ENCODE results near the gene EWSR1. TPM values are rescaled to one million over a fixed set of nuclear protein-coding genes. Genes with fewer than 3 reads are reported as not detected.

Gene EWSR1
- polyA plus RNA-seq, 3 donors, result 81.2 to 280 (median 136) TPM

DNA sequence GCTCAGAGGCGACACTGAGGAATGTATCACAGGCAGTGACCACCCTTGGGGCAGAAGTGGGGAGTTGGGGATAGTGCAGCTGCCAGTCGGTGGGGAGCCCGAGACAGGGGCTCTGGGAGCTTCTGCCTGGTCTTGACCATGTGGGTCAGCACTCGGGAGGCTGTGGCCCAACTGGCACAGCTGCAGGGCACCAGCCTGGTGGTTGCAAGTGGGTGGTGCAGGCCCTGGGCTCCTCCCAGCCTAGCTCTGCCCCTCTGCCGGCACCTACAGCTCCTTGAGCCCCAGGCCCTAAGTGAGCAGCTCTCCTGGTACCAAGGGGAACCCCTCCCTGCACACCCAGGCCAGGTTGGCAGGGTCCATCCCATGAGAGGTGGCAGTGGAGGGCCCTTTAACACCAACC is 60.0 kb downstream of the EWSR1 start:
- no peaks in the 10 kb centered on the region for H3K9me3 ChIP-seq (replicated peaks in 1 of 2; ENCODE audit: control insufficient read depth in 1 of 2, insufficient read depth in 1 of 2, low read length in 2 of 2)
- no peak overlapping the region for H3K27ac Mint-ChIP-seq
- no peaks in the 10 kb centered on the region for H3K27me3 ChIP-seq (ENCODE audit: control insufficient read depth in 2 of 2, insufficient read depth in 2 of 2, low read length in 2 of 2)
- no peaks in the 10 kb centered on the region for H3K79me2 ChIP-seq (ENCODE audit: insufficient read depth, low read length)
- peaks cover 0 to 3% (median 0%) of the 10 kb centered on the region in 7 donors for H3K9me3 Mint-ChIP-seq
- no peak overlapping the region for H3K4me2 ChIP-seq (replicated peaks; ENCODE audit: extremely low read depth, low read length, poor library complexity, severe bottlenecking)
- H3K4me1 Mint-ChIP-seq, result no peaks in the 10 kb centered on the region
- peaks cover 48 to 68% of the 10 kb centered on the region in 2 donors for H3K36me3 Mint-ChIP-seq
- intact Hi-C loops (cut with micrococcal nuclease), result no loop called here
- H3K36me3 ChIP-seq (replicated peaks in 1 of 2; ENCODE audit: control insufficient read depth in 1 of 2, insufficient read depth in 2 of 2, low read length in 2 of 2), result peaks cover 65 to 70% of the 10 kb centered on the region in 2 donors
- no peak for DNase-seq
- no peaks in the 10 kb centered on the region for H3K4me1 ChIP-seq (ENCODE audit: control insufficient read depth in 1 of 2, insufficient read depth in 2 of 2, low read length in 2 of 2)
- H4K20me1 ChIP-seq (ENCODE audit: insufficient read depth, low read length), result peaks cover 26% of the 10 kb centered on the region
- 100% methylated on average over 4 of the region's 5 CpGs for WGBS (ENCODE audit: insufficient coverage)
- H3K9ac ChIP-seq (ENCODE audit: insufficient read depth, low read length, poor library complexity, severe bottlenecking), result no peak overlapping the region
- peaks cover 0 to 2% (median 2%) of the 10 kb centered on the region in 3 donors for H3K27me3 Mint-ChIP-seq (ENCODE audit: low read depth in 3 of 3)
- H3K4me3 ChIP-seq (replicated peaks in 1 of 3; ENCODE audit: low read depth in 2 of 3, low read length in 3 of 3), result no peak overlapping the region
- H2AFZ ChIP-seq (ENCODE audit: insufficient read depth, low read depth, low read length, poor library complexity, severe bottlenecking), result no peak overlapping the region
- TF ChIP-seq, protein P1, sequence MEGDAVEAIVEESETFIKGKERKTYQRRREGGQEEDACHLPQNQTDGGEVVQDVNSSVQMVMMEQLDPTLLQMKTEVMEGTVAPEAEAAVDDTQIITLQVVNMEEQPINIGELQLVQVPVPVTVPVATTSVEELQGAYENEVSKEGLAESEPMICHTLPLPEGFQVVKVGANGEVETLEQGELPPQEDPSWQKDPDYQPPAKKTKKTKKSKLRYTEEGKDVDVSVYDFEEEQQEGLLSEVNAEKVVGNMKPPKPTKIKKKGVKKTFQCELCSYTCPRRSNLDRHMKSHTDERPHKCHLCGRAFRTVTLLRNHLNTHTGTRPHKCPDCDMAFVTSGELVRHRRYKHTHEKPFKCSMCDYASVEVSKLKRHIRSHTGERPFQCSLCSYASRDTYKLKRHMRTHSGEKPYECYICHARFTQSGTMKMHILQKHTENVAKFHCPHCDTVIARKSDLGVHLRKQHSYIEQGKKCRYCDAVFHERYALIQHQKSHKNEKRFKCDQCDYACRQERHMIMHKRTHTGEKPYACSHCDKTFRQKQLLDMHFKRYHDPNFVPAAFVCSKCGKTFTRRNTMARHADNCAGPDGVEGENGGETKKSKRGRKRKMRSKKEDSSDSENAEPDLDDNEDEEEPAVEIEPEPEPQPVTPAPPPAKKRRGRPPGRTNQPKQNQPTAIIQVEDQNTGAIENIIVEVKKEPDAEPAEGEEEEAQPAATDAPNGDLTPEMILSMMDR (IDR thresholded peaks at IDR 0.05), result no peak
- no peak overlapping the region for H3K4me3 Mint-ChIP-seq
- no peak overlapping the region for H3K27ac ChIP-seq (ENCODE audit: low read depth in 1 of 2, low read length in 2 of 2)

DNA sequence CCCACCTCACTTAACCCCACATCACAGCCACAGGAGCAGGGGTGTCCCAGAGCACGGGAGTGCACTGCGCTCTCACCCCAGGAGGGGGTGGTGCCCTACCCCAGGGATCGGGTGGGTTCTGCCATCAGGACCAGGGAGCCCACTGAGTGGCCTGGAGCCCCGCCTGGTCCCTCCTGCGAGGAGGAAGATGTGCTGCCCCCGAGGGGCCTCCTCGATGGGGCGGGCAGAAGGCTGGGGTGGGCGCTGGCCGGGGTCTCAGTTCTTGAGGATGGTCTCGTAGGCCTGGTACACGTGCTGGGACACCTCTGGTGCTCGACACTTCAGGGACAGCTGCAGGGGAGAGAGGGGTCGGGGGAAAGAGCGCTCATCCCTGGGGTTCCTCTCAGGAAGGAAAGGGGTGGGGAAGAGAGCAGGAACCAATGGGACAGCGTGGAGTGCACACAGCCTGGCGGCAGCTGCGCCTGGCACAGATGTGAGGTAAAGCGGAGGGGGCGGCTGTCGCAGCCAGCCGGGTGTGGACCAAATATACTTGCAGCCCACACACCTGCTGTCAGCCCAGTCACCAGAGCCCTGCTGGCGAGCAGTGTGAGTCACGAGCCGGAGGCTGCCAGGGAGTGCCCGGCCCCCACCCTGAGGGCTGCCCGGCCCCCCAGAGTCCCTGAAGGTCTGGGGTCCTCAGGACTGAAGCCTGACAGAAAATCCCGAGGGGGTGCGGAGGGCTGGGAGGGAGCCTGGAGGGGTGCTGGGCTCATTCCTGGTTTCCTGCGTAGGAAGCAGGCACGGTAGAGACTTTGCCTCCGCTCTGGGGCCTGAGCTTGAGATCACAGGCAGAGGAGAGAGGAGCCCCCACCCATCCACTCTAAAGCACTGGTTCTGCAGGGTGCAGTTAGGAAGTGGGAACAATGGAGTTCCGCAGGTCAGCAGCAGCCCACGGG is 60.8 kb downstream of the EWSR1 start:
- Histone ChIP-seq H2AFZ (ENCODE audit: insufficient read depth, low read depth, low read length, poor library complexity, severe bottlenecking) (no peak overlapping the region), H3K4me3 (replicated peaks in 1 of 3; ENCODE audit: low read depth in 2 of 3, low read length in 3 of 3) (no peak overlapping the region), H3K27ac (ENCODE audit: low read depth in 1 of 2, low read length in 2 of 2) (no peak overlapping the region), H3K9ac (ENCODE audit: insufficient read depth, low read length, poor library complexity, severe bottlenecking) (no peak overlapping the region), H3K36me3 (replicated peaks in 1 of 2; ENCODE audit: control insufficient read depth in 1 of 2, insufficient read depth in 2 of 2, low read length in 2 of 2) (peaks cover 71 to 78% of the 10 kb centered on the region in 2 donors), H3K4me2 (replicated peaks; ENCODE audit: extremely low read depth, low read length, poor library complexity, severe bottlenecking) (no peak overlapping the region), H3K9me3 (replicated peaks in 1 of 2; ENCODE audit: control insufficient read depth in 1 of 2, insufficient read depth in 1 of 2, low read length in 2 of 2) (no peaks in the 10 kb centered on the region), H3K79me2 (ENCODE audit: insufficient read depth, low read length) (no peaks in the 10 kb centered on the region), H3K27me3 (ENCODE audit: control insufficient read depth in 2 of 2, insufficient read depth in 2 of 2, low read length in 2 of 2) (no peaks in the 10 kb centered on the region), H4K20me1 (ENCODE audit: insufficient read depth, low read length) (peaks cover 30% of the 10 kb centered on the region), H3K4me1 (ENCODE audit: control insufficient read depth in 1 of 2, insufficient read depth in 2 of 2, low read length in 2 of 2) (no peaks in the 10 kb centered on the region)
- Mint-ChIP-seq H3K27ac (peak overlapping the region in 1 of 7 donors; percentile 61), H3K27me3 (ENCODE audit: low read depth in 3 of 3) (peaks cover 0 to 2% (median 0%) of the 10 kb centered on the region in 3 donors), H3K36me3 (peaks cover 54 to 76% of the 10 kb centered on the region in 2 donors), H3K4me1 (no peaks in the 10 kb centered on the region), H3K9me3 (peaks cover 0 to 3% (median 0%) of the 10 kb centered on the region in 7 donors), H3K4me3 (no peak overlapping the region)
- TF ChIP-seq, protein P1 (IDR thresholded peaks at IDR 0.05), result no peak
- 91% methylated on average over 28 of the region's 34 CpGs for WGBS (ENCODE audit: insufficient coverage)
- no peak for DNase-seq
- intact Hi-C loops (cut with micrococcal nuclease), result no loop called here
